GM23338 (cell line): ENCODE results near the gene AKNA. TPM values are rescaled to one million over a fixed set of nuclear protein-coding genes. Genes with fewer than 3 reads are reported as not detected.

Source experiments
- ATAC-seq: fragments of 200-7000 bp; cut with Tn5 transposase; 3 replicates; pipeline ENCODE4 v1.9.1; 2020
- DNase-seq: peaks from one replicate; pipeline ENCODE4 v3.0.0-alpha.2; 2015; ENCODE audit warnings: low spot score
- H2AFZ ChIP-seq: fragments of 200-600 bp; sonication (generic); 2 replicates; pipeline ENCODE4 v1.8.0; 2016; ENCODE audit warnings: antibody characterized with exemption, mild to moderate bottlenecking, moderate library complexity
- H3F3A ChIP-seq: fragments of 200-600 bp; sonication (generic); replicated peaks from 2 replicates; pipeline ENCODE4 v1.8.0; 2017; ENCODE audit warnings: antibody characterized with exemption, mixed run types, low read depth
- H3K27ac ChIP-seq: fragments of 200-600 bp; sonication (generic); 2 replicates; pipeline ENCODE4 v1.6.1; 2016; ENCODE audit warnings: low read depth
- H3K27me3 ChIP-seq: fragments of 200-600 bp; sonication (generic); 2 replicates; pipeline ENCODE4 v1.8.0; 2016; ENCODE audit warnings: mild to moderate bottlenecking, mixed run types, moderate library complexity; ENCODE audit not compliant: insufficient read depth
- H3K36me3 ChIP-seq: fragments of 200-600 bp; sonication (generic); 2 replicates; pipeline ENCODE4 v1.8.0; 2016; ENCODE audit warnings: mild to moderate bottlenecking; ENCODE audit not compliant: insufficient read depth
- H3K4me1 ChIP-seq: fragments of 200-600 bp; sonication (generic); 2 replicates; pipeline ENCODE4 v1.8.0; 2016; ENCODE audit warnings: mild to moderate bottlenecking, moderate library complexity; ENCODE audit not compliant: insufficient read depth
- H3K4me2 ChIP-seq: fragments of 200-600 bp; sonication (generic); 2 replicates; pipeline ENCODE4 v1.7.1; 2017; ENCODE audit warnings: mixed run types
- H3K4me3 ChIP-seq: fragments of 200-600 bp; sonication (generic); 2 replicates; pipeline ENCODE4 v1.6.1; 2016; ENCODE audit warnings: mixed run types
- H3K79me2 ChIP-seq: fragments of 200-600 bp; sonication (generic); replicated peaks from 2 replicates; pipeline ENCODE4 v1.8.0; 2017; ENCODE audit warnings: mild to moderate bottlenecking; ENCODE audit not compliant: insufficient read depth
- H3K9me2 ChIP-seq: fragments of 200-600 bp; sonication (generic); 2 replicates; pipeline ENCODE4 v1.8.0; 2017; ENCODE audit not compliant: insufficient read depth
- H4K20me1 ChIP-seq: fragments of 200-600 bp; sonication (generic); replicated peaks from 2 replicates; pipeline ENCODE4 v1.8.0; 2017; ENCODE audit warnings: mild to moderate bottlenecking; ENCODE audit not compliant: insufficient read depth
- H3K27ac Mint-ChIP-seq: 2 replicates; pipeline ENCODE4 v1.8.0; 2020; ENCODE audit warnings: inconsistent platforms, mild to moderate bottlenecking, moderate library complexity, mixed read lengths
- H3K27me3 Mint-ChIP-seq: 3 replicates; pipeline ENCODE4 v1.8.0; 2022; ENCODE audit warnings: low read depth, mild to moderate bottlenecking, moderate library complexity, mixed read lengths, inconsistent platforms; ENCODE audit not compliant: insufficient read depth, poor library complexity
- H3K36me3 Mint-ChIP-seq: 3 replicates; pipeline ENCODE4 v1.8.0; 2021; ENCODE audit warnings: low read depth, mild to moderate bottlenecking, inconsistent platforms, moderate library complexity, mixed read lengths
- H3K4me1 Mint-ChIP-seq: 3 replicates; pipeline ENCODE4 v1.8.0; 2020; ENCODE audit warnings: mild to moderate bottlenecking, inconsistent platforms, mixed read lengths
- H3K4me3 Mint-ChIP-seq: 3 replicates; pipeline ENCODE4 v1.8.0; 2021; ENCODE audit warnings: moderate library complexity, mild to moderate bottlenecking, inconsistent platforms, mixed read lengths
- H3K9me3 Mint-ChIP-seq: 3 replicates; pipeline ENCODE4 v1.8.0; 2020; ENCODE audit warnings: moderate library complexity, mild to moderate bottlenecking, inconsistent platforms, mixed read lengths
- CREB1 ChIP-seq: fragments of 250-450 bp; sonication (Bioruptor Pico); IDR thresholded peaks from 2 replicates; pipeline ENCODE4 v1.5.0; 2020; ENCODE audit warnings: low read depth, mild to moderate bottlenecking, moderate library complexity
- EZH2 ChIP-seq: fragments of 200-600 bp; sonication (generic); IDR thresholded peaks from one replicate; pipeline ENCODE4 v1.8.0; 2017; ENCODE audit warnings: antibody characterized with exemption, mild to moderate bottlenecking, low read depth; ENCODE audit not compliant: unreplicated experiment
- EZH2phosphoT487 ChIP-seq: fragments of 200-600 bp; sonication (generic); IDR thresholded peaks from one replicate; pipeline ENCODE4 v1.8.1; 2018; ENCODE audit warnings: antibody characterized with exemption; ENCODE audit not compliant: unreplicated experiment
- JUNB ChIP-seq: IDR thresholded peaks from one replicate; pipeline ENCODE4 v1.6.1; 2016; ENCODE audit warnings: antibody characterized with exemption; ENCODE audit not compliant: unreplicated experiment
- NANOG ChIP-seq: IDR thresholded peaks from 2 replicates; pipeline ENCODE4 v1.6.1; 2016; ENCODE audit warnings: antibody characterized with exemption, borderline replicate concordance
- POLR2AphosphoS5 ChIP-seq: IDR thresholded peaks from 2 replicates; pipeline ENCODE4 v1.6.1; 2016; ENCODE audit warnings: antibody characterized with exemption, low read depth
- STAT1 ChIP-seq: IDR thresholded peaks from one replicate; pipeline ENCODE4 v1.6.1; 2016; ENCODE audit warnings: antibody characterized with exemption; ENCODE audit not compliant: unreplicated experiment
- ZNF331 ChIP-seq: fragments of 250-450 bp; sonication (Bioruptor Pico); IDR thresholded peaks from 2 replicates; pipeline ENCODE4 v1.5.0; 2020; ENCODE audit warnings: low read depth, mild to moderate bottlenecking, moderate library complexity
- polyA plus RNA-seq: library from polyadenylated mRNA; unstranded; fragments of >200 nt; fragmentation: Nextera tagmentation; extraction: Ambion mirVana; gene quantifications from 2 replicates; pipeline ENCODE4 v1.2.1, GENCODE V29; 2016
- total RNA-seq: library from RNA; depleted of rRNA; stranded (reverse); fragments of >200 nt; shearing (Covaris generic); gene quantifications from 2 replicates; pipeline ENCODE4 v1.2.3, GENCODE V29; 2014
- TF ChIP-seq, protein P1 (sequence below), 2 experiments: fragments of 200-600 bp in 1 of 2; sonication (generic) in 1 of 2; conservative IDR thresholded peaks; 2 replicates each; pipeline versions ENCODE4 v1.5.1 to v1.6.1; 2016 to 2017; ENCODE audit warnings: antibody characterized with exemption in 2 of 2, low read depth in 2 of 2, mild to moderate bottlenecking in 2 of 2, moderate library complexity in 1 of 2
- TF ChIP-seq, protein P2 (sequence below): fragments of 250-450 bp; sonication (Bioruptor Pico); IDR thresholded peaks from 2 replicates; pipeline ENCODE4 v1.5.0; 2020; ENCODE audit warnings: mild to moderate bottlenecking, moderate library complexity
- TF ChIP-seq, protein P3 (sequence below): IDR thresholded peaks from 2 replicates; pipeline ENCODE4 v1.6.1; 2016; ENCODE audit warnings: antibody characterized with exemption

AKNA gene
- total and polyA plus RNA-seq, 2 experiments from 2014 or later: 9.0 to 28.1 TPM

- H3K36me3 ChIP-seq: peaks cover 9% of the 10 kb centered on the region
- peaks cover 2% of the 10 kb centered on the region; the same call in 1 of the 2 replicates for H3F3A ChIP-seq
- no peak overlapping the region for H3K27ac ChIP-seq
- peaks cover 27% of the 10 kb centered on the region for H3K36me3 Mint-ChIP-seq
- no peak for ATAC-seq
- no peaks in the 10 kb centered on the region for H3K4me1 ChIP-seq
- DNase-seq: no peak
- no peaks in the 10 kb centered on the region for H3K9me2 ChIP-seq
- H3K4me1 Mint-ChIP-seq: no peaks in the 10 kb centered on the region
- H4K20me1 ChIP-seq: no peaks in the 10 kb centered on the region
- no peak overlapping the region for H3K4me2 ChIP-seq
- H3K27me3 Mint-ChIP-seq: peaks cover 5% of the 10 kb centered on the region
- no peak overlapping the region for H2AFZ ChIP-seq
- H3K27me3 ChIP-seq: no peaks in the 10 kb centered on the region
- no peak overlapping the region for H3K4me3 Mint-ChIP-seq
- TF ChIP-seq JUNB: no peak
- TF ChIP-seq EZH2phosphoT487: no peak
- no peak for TF ChIP-seq ZNF331 (CRISPR knock-in tag)
- TF ChIP-seq, protein P1, sequence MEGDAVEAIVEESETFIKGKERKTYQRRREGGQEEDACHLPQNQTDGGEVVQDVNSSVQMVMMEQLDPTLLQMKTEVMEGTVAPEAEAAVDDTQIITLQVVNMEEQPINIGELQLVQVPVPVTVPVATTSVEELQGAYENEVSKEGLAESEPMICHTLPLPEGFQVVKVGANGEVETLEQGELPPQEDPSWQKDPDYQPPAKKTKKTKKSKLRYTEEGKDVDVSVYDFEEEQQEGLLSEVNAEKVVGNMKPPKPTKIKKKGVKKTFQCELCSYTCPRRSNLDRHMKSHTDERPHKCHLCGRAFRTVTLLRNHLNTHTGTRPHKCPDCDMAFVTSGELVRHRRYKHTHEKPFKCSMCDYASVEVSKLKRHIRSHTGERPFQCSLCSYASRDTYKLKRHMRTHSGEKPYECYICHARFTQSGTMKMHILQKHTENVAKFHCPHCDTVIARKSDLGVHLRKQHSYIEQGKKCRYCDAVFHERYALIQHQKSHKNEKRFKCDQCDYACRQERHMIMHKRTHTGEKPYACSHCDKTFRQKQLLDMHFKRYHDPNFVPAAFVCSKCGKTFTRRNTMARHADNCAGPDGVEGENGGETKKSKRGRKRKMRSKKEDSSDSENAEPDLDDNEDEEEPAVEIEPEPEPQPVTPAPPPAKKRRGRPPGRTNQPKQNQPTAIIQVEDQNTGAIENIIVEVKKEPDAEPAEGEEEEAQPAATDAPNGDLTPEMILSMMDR (conservative IDR thresholded peaks at IDR 0.05; ENCODE audit: low read depth in 2 of 2): no peak
- no peak for TF ChIP-seq POLR2AphosphoS5
- H3K4me3 ChIP-seq: no peak overlapping the region
- H3K27ac Mint-ChIP-seq: no peak overlapping the region
- H3K9me3 Mint-ChIP-seq: peaks cover 9% of the 10 kb centered on the region; the same call in 2 of the 3 replicates
- no peaks in the 10 kb centered on the region for H3K79me2 ChIP-seq
These were observed 87.5 kb downstream of the AKNA start for GRCh38 chr9:114300153-114300845.

- Histone ChIP-seq H3K9me2 (no peaks in the 10 kb centered on the region), H4K20me1 (no peaks in the 10 kb centered on the region), H3K4me3 (no peak overlapping the region), H3K4me1 (no peaks in the 10 kb centered on the region), H2AFZ (no peak overlapping the region), H3K4me2 (no peak overlapping the region), H3K27me3 (no peaks in the 10 kb centered on the region), H3K36me3 (peaks cover 17% of the 10 kb centered on the region), H3K79me2 (no peaks in the 10 kb centered on the region), H3K27ac (no peak overlapping the region), H3F3A (no peaks in the 10 kb centered on the region)
- no peak for DNase-seq
- Mint-ChIP-seq H3K4me1 (no peaks in the 10 kb centered on the region), H3K27ac (no peak overlapping the region), H3K9me3 (peaks cover 17% of the 10 kb centered on the region), H3K27me3 (peaks cover 2% of the 10 kb centered on the region), H3K4me3 (no peak overlapping the region), H3K36me3 (peaks cover 35% of the 10 kb centered on the region)
- ATAC-seq: no peak
- TF ChIP-seq CREB1 (no peak), ZNF331 (CRISPR knock-in tag) (no peak), STAT1 (no peak), NANOG (no peak), POLR2AphosphoS5 (no peak), JUNB (no peak), EZH2 (no peak)
- TF ChIP-seq, protein P2, sequence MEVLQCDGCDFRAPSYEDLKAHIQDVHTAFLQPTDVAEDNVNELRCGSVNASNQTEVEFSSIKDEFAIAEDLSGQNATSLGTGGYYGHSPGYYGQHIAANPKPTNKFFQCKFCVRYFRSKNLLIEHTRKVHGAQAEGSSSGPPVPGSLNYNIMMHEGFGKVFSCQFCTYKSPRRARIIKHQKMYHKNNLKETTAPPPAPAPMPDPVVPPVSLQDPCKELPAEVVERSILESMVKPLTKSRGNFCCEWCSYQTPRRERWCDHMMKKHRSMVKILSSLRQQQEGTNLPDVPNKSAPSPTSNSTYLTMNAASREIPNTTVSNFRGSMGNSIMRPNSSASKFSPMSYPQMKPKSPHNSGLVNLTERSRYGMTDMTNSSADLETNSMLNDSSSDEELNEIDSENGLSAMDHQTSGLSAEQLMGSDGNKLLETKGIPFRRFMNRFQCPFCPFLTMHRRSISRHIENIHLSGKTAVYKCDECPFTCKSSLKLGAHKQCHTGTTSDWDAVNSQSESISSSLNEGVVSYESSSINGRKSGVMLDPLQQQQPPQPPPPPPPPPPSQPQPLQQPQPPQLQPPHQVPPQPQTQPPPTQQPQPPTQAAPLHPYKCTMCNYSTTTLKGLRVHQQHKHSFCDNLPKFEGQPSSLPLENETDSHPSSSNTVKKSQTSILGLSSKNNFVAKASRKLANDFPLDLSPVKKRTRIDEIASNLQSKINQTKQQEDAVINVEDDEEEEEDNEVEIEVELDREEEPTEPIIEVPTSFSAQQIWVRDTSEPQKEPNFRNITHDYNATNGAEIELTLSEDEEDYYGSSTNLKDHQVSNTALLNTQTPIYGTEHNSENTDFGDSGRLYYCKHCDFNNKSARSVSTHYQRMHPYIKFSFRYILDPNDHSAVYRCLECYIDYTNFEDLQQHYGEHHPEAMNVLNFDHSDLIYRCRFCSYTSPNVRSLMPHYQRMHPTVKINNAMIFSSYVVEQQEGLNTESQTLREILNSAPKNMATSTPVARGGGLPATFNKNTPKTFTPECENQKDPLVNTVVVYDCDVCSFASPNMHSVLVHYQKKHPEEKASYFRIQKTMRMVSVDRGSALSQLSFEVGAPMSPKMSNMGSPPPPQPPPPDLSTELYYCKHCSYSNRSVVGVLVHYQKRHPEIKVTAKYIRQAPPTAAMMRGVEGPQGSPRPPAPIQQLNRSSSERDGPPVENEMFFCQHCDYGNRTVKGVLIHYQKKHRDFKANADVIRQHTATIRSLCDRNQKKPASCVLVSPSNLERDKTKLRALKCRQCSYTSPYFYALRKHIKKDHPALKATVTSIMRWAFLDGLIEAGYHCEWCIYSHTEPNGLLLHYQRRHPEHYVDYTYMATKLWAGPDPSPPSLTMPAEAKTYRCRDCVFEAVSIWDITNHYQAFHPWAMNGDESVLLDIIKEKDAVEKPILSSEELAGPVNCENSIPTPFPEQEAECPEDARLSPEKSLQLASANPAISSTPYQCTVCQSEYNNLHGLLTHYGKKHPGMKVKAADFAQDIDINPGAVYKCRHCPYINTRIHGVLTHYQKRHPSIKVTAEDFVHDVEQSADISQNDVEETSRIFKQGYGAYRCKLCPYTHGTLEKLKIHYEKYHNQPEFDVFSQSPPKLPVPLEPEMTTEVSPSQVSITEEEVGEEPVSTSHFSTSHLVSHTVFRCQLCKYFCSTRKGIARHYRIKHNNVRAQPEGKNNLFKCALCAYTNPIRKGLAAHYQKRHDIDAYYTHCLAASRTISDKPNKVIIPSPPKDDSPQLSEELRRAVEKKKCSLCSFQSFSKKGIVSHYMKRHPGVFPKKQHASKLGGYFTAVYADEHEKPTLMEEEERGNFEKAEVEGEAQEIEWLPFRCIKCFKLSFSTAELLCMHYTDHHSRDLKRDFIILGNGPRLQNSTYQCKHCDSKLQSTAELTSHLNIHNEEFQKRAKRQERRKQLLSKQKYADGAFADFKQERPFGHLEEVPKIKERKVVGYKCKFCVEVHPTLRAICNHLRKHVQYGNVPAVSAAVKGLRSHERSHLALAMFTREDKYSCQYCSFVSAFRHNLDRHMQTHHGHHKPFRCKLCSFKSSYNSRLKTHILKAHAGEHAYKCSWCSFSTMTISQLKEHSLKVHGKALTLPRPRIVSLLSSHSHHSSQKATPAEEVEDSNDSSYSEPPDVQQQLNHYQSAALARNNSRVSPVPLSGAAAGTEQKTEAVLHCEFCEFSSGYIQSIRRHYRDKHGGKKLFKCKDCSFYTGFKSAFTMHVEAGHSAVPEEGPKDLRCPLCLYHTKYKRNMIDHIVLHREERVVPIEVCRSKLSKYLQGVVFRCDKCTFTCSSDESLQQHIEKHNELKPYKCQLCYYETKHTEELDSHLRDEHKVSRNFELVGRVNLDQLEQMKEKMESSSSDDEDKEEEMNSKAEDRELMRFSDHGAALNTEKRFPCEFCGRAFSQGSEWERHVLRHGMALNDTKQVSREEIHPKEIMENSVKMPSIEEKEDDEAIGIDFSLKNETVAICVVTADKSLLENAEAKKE: no peak
- TF ChIP-seq, protein P3, sequence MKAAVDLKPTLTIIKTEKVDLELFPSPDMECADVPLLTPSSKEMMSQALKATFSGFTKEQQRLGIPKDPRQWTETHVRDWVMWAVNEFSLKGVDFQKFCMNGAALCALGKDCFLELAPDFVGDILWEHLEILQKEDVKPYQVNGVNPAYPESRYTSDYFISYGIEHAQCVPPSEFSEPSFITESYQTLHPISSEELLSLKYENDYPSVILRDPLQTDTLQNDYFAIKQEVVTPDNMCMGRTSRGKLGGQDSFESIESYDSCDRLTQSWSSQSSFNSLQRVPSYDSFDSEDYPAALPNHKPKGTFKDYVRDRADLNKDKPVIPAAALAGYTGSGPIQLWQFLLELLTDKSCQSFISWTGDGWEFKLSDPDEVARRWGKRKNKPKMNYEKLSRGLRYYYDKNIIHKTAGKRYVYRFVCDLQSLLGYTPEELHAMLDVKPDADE: no peak
These were observed 88.3 kb downstream of the AKNA start for GRCh38 chr9:114299286-114300152.
